ENCODE data around the gene FNTB. TPM values are rescaled to one million over a fixed set of nuclear protein-coding genes. Genes with fewer than 3 reads are reported as not detected.

Gene FNTB
- total RNA-seq, 1 donor from 2014 or later = 9.7 TPM

- intact Hi-C loops (cut with micrococcal nuclease) = no loop called here
These were observed 12.1 kb upstream of the FNTB start for GRCh38 chr14:64974563-64974962.

GRCh38 chr14:64979336-64980074 is 7.2 kb upstream of the FNTB start:
- intact Hi-C loops (cut with micrococcal nuclease) = loop anchor here (10.0 kb wide), 2 partner anchors 845 to 1435 kb away; partner anchors contain the start of gene PPP2R5E

GRCh38 chr14:64983439-64984310 is 3.0 kb upstream of the FNTB start:
- intact Hi-C loops (cut with micrococcal nuclease) = loop anchor here (1.0 to 10.0 kb wide), 6 partner anchors 11 to 1439 kb away; partner anchors contain the start of genes PPP2R5E and RAB15

GRCh38 chr14:64987438-64987767 is 708 bp downstream of the FNTB start:
- intact Hi-C loops (cut with micrococcal nuclease) = loop anchor here (1.0 to 10.0 kb wide), 13 partner anchors 73 to 1520 kb away; partner anchors contain the start of genes CHURC1, GPHN, HSPA2 and MTHFD1

- intact Hi-C loops (cut with micrococcal nuclease) = no loop called here
These were observed 3.6 kb downstream of the FNTB start for GRCh38 chr14:64990296-64990695.

- intact Hi-C loops (cut with micrococcal nuclease) = no loop called here
These were observed 4.2 kb downstream of the FNTB start for GRCh38 chr14:64990939-64991338.

- intact Hi-C loops (cut with micrococcal nuclease) = no loop called here
These were observed 5.7 kb downstream of the FNTB start for GRCh38 chr14:64992328-64992885.

- intact Hi-C loops (cut with micrococcal nuclease) = no loop called here
These were observed 6.7 kb downstream of the FNTB start for GRCh38 chr14:64993266-64993930.

- intact Hi-C loops (cut with micrococcal nuclease) = no loop called here
These were observed 7.8 kb downstream of the FNTB start for GRCh38 chr14:64994540-64994939.

- intact Hi-C loops (cut with micrococcal nuclease) = no loop called here
These were observed 8.6 kb downstream of the FNTB start for GRCh38 chr14:64995291-64995690.

- intact Hi-C loops (cut with micrococcal nuclease) = no loop called here
These were observed 10.6 kb downstream of the FNTB start for GRCh38 chr14:64997108-64997794.

- intact Hi-C loops (cut with micrococcal nuclease) = no loop called here
These were observed 11.8 kb downstream of the FNTB start for GRCh38 chr14:64998455-64998931.

GRCh38 chr14:65000898-65001591 is 14.3 kb downstream of the FNTB start:
- intact Hi-C loops (cut with micrococcal nuclease) = no loop called here

GRCh38 chr14:65001723-65002122 is 15.0 kb downstream of the FNTB start:
- intact Hi-C loops (cut with micrococcal nuclease) = no loop called here

GRCh38 chr14:65002586-65003210 is 16.0 kb downstream of the FNTB start:
- intact Hi-C loops (cut with micrococcal nuclease) = no loop called here

- intact Hi-C loops (cut with micrococcal nuclease) = no loop called here
These were observed 16.7 kb downstream of the FNTB start for GRCh38 chr14:65003394-65003793.

- intact Hi-C loops (cut with micrococcal nuclease) = no loop called here
These were observed 19.6 kb downstream of the FNTB start for GRCh38 chr14:65006261-65006721.

GRCh38 chr14:65007202-65007601 is 20.5 kb downstream of the FNTB start:
- intact Hi-C loops (cut with micrococcal nuclease) = no loop called here

- intact Hi-C loops (cut with micrococcal nuclease) = no loop called here
These were observed 23.7 kb downstream of the FNTB start for GRCh38 chr14:65010211-65010931.

Measured in T-helper 1 cell treated with Interleukin-12 subunit alpha and Interleukin-12 subunit beta and Interleukin-4 antibody, amounts not matched to agents 30 ng/mL and 1 ng/mL, for 36 hours (primary cell).